Activated effector memory CD4-positive, alpha-beta T cell treated with Interleukin-2 at 50 U/mL for 16 hours (primary cell): ENCODE measurements around the gene TPX2.

Experiments
- DNase-seq: peaks from one replicate; pipeline ENCODE4 v3.0.0-alpha.2; 2020

TPX2 gene, protein sequence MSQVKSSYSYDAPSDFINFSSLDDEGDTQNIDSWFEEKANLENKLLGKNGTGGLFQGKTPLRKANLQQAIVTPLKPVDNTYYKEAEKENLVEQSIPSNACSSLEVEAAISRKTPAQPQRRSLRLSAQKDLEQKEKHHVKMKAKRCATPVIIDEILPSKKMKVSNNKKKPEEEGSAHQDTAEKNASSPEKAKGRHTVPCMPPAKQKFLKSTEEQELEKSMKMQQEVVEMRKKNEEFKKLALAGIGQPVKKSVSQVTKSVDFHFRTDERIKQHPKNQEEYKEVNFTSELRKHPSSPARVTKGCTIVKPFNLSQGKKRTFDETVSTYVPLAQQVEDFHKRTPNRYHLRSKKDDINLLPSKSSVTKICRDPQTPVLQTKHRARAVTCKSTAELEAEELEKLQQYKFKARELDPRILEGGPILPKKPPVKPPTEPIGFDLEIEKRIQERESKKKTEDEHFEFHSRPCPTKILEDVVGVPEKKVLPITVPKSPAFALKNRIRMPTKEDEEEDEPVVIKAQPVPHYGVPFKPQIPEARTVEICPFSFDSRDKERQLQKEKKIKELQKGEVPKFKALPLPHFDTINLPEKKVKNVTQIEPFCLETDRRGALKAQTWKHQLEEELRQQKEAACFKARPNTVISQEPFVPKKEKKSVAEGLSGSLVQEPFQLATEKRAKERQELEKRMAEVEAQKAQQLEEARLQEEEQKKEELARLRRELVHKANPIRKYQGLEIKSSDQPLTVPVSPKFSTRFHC

DNA sequence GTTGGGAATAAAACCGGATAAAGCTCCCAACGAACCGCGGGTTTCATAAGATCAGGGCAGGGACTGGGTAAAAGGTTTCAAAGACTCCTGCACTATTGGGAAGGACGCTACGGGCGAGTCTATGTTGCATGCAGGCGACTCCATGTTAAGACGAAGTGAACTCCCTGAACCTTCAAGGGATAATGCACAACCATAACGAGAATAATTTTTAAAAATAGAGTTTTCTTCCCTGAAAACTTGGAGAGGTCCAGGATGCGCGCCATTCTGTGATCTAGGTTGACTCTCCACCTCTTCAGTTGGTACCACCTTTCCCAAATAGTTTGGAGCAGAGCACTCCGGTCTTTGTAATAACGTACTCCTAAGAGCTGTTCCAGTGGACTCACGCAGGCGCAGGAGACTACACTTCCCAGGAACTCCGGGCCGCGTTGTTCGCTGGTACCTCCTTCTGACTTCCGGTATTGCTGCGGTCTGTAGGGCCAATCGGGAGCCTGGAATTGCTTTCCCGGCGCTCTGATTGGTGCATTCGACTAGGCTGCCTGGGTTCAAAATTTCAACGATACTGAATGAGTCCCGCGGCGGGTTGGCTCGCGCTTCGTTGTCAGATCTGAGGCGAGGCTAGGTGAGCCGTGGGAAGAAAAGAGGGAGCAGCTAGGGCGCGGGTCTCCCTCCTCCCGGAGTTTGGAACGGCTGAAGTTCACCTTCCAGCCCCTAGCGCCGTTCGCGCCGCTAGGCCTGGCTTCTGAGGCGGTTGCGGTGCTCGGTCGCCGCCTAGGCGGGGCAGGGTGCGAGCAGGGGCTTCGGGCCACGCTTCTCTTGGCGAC lies at the start of gene TPX2:
TPX2 (plus strand) TSS at position 562 of the 821 bp plus-strand sequence. CDS start 18,187 bp downstream, outside the sequence.
- peak; percentile 74 for DNase-seq

- no peak for DNase-seq
Measured at GRCh38 chr20:31690124-31690666, 48.9 kb upstream of the TPX2 start.

DNA sequence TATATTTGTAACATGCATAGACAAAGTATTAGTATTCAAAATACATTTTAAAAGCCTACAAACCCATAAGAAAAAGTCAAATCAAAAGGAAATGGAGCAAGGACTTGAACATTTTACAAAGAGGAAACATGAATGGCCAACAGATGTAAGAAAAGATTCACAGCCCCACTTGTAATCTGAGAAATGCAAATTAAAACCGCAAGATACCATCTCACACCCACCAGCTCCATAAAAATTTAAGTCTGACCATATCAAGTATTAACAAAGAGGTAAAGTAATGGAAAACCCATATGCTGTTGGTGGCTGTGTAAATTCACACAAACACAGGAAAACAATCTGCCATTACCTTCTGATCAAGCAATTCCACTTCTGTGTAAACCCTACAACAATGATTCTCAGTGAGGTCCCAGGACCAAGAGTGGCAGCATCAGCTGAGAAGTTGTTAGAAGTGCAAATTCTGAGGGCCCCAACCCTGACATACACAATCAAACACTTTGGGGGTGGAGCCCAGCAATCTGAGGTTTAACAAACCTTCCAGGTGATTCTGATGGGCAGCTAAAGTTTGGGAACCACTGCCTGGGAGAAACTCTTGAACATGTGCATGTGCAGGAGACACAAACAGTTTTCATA lies 47.3 kb upstream of the TPX2 start:
- no peak for DNase-seq

GRCh38 chr20:31693402-31693801 lies 45.7 kb upstream of the TPX2 start:
- DNase-seq, result no peak

GRCh38 chr20:31693987-31694661 lies 45.0 kb upstream of the TPX2 start:
- DNase-seq, result no peak

DNA sequence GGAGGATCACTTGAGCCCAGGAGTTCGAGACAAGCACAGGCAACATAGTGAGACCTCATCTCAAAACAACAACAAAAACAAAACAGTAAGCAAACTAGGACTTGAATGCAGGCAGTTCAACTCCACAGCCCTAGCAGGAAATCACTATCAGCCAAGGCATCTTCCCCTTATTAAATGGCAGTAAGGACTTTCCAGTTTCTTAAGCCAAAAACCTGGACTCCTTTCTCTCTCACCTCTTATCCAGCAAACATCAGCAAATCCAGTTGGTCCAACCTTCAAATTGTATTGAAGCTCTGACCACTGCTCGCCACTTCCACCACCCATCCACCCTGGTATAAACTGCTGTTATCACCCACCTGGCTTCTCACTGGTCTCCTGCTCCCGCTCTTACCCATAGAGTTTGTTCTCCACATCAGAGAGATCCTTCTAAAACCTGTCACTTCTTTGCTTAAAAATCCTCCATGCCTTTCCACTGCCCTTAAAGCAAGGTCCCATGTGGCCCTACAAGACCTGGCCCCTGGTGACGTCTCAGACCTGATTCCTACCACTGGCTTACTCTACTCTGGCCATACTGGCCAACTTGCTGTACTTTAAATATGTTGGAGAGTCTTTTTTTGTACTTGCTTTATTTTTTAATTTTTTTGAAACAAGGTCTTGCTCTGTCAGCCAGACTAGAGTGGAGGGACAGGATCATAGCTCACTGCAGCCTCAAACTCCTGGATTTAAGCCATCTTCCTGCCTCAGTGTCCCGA lies 44.1 kb upstream of the TPX2 start:
- no peak for DNase-seq

DNA sequence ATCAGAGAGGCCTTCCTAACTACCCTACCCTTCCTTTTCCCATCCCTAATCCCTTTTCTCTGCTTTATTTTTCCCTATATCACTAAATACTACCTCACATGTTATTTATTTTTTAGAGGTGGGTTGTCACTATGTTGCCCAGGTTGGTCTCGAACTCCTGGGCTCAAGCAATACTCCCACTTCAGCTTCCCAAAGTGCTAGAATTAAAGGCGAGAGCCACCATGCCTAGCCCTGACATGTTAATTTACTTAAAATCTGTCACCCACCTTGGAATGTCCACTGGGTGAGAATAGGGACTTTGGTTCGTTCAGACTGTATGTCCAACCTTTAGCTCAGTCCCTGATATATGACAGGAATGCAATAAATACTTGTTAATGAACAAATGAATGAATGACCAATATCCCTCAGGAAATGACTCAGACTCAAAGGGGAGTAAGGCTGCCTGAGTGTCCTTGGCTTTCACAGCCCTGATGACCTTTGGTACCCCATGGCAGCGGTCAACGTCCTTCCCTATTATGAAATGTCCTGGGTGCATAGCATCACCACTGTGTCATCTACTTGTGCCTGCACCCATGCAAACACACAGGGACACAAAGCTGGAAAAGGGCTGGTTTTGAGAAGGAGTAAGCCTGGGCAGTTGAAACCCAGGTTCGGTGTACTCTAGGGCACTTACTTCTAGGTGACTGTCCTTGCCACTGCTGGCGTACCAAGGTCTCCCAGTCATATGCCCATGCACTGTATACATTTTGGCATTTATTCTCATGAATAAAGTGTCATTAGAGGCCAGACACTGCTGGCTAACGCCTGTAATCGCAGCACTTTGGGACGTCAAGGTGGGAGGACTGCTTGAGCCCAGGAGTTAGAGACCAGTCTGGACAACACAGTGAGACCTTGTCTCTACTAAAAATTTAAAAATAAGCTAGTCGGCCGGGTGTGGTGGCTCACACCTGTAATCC lies 43.0 kb upstream of the TPX2 start:
- DNase-seq, result no peak

DNA sequence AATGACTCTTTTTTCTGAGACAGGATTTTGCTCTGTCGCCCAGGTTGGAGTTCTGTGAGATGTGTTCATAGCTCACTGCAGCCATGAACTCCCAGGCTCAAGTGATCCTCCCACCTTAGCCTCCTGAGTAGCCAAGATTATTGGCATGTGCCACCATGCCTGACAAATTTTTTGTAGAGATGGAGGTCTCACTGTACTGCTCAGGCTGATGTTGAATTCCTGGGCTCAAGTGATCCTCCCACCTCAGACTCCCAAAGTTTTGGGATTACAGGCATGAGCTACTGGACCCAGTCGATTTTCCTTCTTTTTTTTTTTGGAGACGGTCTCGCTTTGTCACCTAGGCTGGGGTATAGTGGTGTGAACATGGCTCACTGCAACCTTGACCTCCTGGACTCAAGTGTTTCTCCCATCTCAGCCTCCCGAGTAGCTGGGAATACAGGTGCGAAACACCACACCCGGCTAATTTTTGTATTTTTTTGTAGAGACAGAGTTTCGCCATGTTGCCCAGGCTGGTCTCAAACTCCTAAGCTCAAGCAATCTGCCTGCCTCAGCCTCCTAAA lies 40.8 kb upstream of the TPX2 start:
- no peak for DNase-seq

- no peak for DNase-seq
Measured at GRCh38 chr20:31698803-31699718, 40.0 kb upstream of the TPX2 start.

DNA sequence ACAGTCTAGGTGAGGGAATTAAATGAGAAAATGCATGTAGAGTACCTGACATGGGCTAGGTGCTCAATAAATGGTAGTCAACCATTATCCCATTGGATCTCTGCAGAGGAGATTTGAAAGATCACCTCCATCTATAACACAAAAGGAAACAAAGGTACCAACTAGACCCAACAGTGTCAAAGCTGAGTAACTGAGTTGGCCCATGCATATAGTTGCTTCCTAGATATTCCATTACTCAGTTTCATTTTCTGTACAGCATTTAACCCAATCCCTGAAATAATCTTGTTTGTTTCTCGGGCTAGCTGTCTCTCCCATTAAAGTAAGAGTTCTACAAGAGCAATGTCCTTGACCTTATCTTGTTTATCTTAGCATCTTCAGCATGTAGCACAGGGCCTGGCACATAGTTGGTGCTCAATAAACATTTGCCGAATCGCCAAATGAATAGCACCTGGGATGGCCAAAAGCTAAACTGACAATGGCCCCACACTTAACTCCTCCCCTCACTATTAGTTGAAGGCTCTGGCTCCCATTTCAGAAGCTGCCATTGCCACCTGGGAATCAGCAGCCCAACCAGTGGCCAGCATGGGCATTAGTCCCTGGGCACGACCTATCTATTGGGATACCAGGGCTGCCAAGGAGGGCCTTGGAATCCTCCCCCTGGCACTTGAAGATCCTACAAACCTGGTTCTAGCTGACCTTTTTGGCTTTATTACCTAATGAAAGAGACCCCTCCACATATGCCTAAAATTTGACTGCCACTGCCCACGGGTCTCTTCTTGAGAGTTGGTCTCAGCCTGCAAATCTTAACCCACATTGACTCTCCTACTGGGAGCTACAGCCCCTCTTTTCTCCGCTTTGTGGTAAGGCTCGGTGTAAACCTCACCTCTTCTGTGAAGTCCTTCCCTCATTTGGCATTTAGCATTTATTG lies 39.0 kb upstream of the TPX2 start:
- no peak for DNase-seq

- no peak for DNase-seq
Measured at GRCh38 chr20:31700747-31701146, 38.3 kb upstream of the TPX2 start.

- DNase-seq, result no peak
Measured at GRCh38 chr20:31701591-31701990, 37.5 kb upstream of the TPX2 start.

GRCh38 chr20:31704225-31705119 lies 34.6 kb upstream of the TPX2 start:
- DNase-seq, result no peak

GRCh38 chr20:31705191-31705590 lies 33.9 kb upstream of the TPX2 start:
- no peak for DNase-seq

DNA sequence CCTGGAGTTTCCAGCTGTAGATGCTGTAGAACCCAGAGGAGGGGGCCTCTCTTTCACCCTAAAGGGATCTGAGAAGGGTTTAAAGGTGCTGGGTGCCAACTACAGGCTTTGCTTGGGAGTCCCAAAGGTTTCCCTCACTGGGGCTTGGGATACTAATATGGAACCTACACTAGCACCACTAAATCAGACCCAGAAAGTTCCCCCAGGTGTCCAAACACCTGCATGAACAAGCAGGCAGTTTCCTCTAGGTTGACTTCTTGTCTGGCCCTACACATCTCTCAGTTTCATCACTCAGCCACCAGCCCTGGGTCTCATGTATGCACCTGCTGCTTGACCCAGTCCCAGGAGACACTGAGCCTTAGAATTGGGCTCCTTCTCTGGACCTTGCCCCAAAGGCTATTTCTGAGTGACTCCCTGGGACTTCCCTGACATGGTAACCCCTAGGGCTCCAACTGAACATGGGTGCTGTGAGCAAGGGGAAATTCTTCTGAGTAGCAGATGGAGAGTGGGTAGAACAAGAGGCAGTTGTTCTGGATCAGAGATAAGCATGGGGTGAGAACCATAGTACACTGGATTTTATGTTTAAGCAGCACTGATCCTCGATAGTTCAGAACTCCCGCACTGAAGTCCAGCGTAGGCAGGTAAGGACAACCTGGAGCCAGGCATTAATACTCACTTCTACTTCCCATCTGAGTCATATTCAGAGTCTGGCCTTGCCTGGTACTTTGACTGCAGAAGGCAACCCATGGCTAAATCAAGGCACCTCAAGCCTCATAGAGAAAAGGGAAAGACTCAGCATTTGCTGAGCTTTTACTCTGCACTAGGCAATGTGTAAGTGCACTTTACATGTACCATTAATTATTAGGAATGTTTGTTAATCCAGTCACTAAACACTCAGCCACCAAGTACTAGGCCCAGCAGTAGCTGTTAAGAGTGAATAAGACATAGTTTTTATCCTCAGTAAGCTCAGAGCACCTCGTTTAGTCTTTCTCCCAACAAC lies 33.2 kb upstream of the TPX2 start:
- no peak for DNase-seq
